Adrenal gland (tissue), 5 donors: ENCODE results near the gene IFNGR1.

Source experiments
- CTCF ChIP-seq, 6 experiments: fragments of 450-650 bp in 4 of 6; fragments of 200-600 bp in 2 of 6; sonication (generic) in 1 of 6; IDR thresholded peaks; 1 replicate in 5 of 6; 2 replicates in 1 of 6; pipeline versions ENCODE4 v1.5.1 to v1.8.0; 2016 to 2021; ENCODE audit warnings: antibody characterized with exemption in 6 of 6, mild to moderate bottlenecking in 2 of 6, moderate library complexity in 1 of 6
- POLR2A ChIP-seq, 2 donors: fragments of 450-650 bp; IDR thresholded peaks; one replicate each; pipeline ENCODE4 v1.6.1; 2017; ENCODE audit warnings: antibody characterized with exemption in 2 of 2, mild to moderate bottlenecking in 2 of 2, moderate library complexity in 1 of 2
- donor health status: DM: no; HTN: no; CAD: no.

- TF ChIP-seq CTCF (IDR thresholded peaks at IDR 0.05) (no peak), POLR2A (IDR thresholded peaks at IDR 0.05) (no peak)
Observed at GRCh38 chr6:137246164-137246563, 27.0 kb upstream of the IFNGR1 start.
